Heart right ventricle (tissue), 16 donors: Measurements from ENCODE around the gene ALX4. TPM values are rescaled to one million over a fixed set of nuclear protein-coding genes. Genes with fewer than 3 reads are reported as not detected.

Experiments used
- ATAC-seq, 8 donors: fragments of 200-7000 bp; cut with Tn5 transposase; one replicate each; pipeline ENCODE4 v1.9.1; 2020; ENCODE audit warnings: mild to moderate bottlenecking in 8 of 8, moderate library complexity in 8 of 8, moderate number of reproducible peaks in 1 of 8
- DNase-seq, 2 donors: peaks; one replicate each; pipeline ENCODE4 v3.0.0-alpha.2; 2020
- H3K27ac ChIP-seq, 10 donors: fragments of 200-600 bp; sonication (generic) in 2 of 10; one replicate each; pipeline versions ENCODE4 v1.5.0 to v1.8.0; 2020 to 2022; ENCODE audit warnings: mild to moderate bottlenecking in 3 of 10
- H3K27me3 ChIP-seq, 7 donors: fragments of 200-600 bp; one replicate each; pipeline ENCODE4 v1.8.0; 2021 to 2022; ENCODE audit warnings: mild to moderate bottlenecking in 2 of 7
- H3K36me3 ChIP-seq, 9 donors: fragments of 200-600 bp; sonication (generic) in 1 of 9; one replicate each; pipeline versions ENCODE4 v1.5.0 to v1.8.0; 2020 to 2022; ENCODE audit warnings: mild to moderate bottlenecking in 2 of 9
- H3K4me1 ChIP-seq, 9 donors: fragments of 200-600 bp; sonication (generic) in 1 of 9; one replicate each; pipeline versions ENCODE4 v1.5.0 to v1.8.0; 2020 to 2022; ENCODE audit warnings: mild to moderate bottlenecking in 4 of 9
- H3K4me3 ChIP-seq, 10 donors: fragments of 200-600 bp; sonication (generic) in 2 of 10; one replicate each; pipeline versions ENCODE4 v1.5.0 to v1.8.0; 2020 to 2022; ENCODE audit warnings: mild to moderate bottlenecking in 7 of 10, moderate library complexity in 2 of 10
- H3K9me3 ChIP-seq, 11 donors: fragments of 200-600 bp in 10 of 11; sonication (generic) in 2 of 11; one replicate each; pipeline versions ENCODE4 v1.5.0 to v1.8.0; 2013 to 2022; ENCODE audit warnings: mild to moderate bottlenecking in 2 of 11, control low read depth in 1 of 11, moderate library complexity in 1 of 11
- CTCF ChIP-seq, 9 donors: fragments of 200-600 bp; sonication (generic) in 2 of 9; IDR thresholded peaks; one replicate each; pipeline versions ENCODE4 v1.5.0 to v1.8.0; 2021 to 2022; ENCODE audit warnings: antibody characterized with exemption in 9 of 9, mild to moderate bottlenecking in 5 of 9, moderate library complexity in 1 of 9
- WGBS, 2 donors: extraction: QIAGEN DNeasy Blood & Tissue Kit; methylation state at CpG; one replicate each; pipeline ENCODE4 v1.1.7; 2013; ENCODE audit warnings: inconsistent platforms in 1 of 2; 5-methylcytosine and 5-hydroxymethylcytosine counted together
- intact Hi-C, 10 donors: fragments of 100-400 bp; cut with DNase I; formaldehyde crosslinking; loops; one replicate each; pipeline versions ENCODE4 v1.11.1 to v1.14.2; 2022
- polyA plus RNA-seq, 2 donors: library from polyadenylated mRNA; stranded (reverse); fragments of 200-250 nt; gene quantifications; one replicate each; pipeline ENCODE4 v1.2.3, GENCODE V29; 2013
- total RNA-seq, 10 donors: library from RNA; stranded (reverse); fragmentation: NEBNext Ultra II Directional in 3 of 10; extraction: Animal tissue kit (Norgen Biotek cat#: 25700) in 3 of 10; gene quantifications; one replicate each; pipeline versions ENCODE4 v1.2.1 to v1.2.4, GENCODE V29; 2021 to 2023
- donor health status: Arrhythmogenic right ventricular cardiomyopathy.
- donor health status: ischemic (EF 13 %, LVEDD 7.1; RV severe dilation, severe dysfunction).
- donor health status: healthy with polysubstance abuse.
- donor health status: DM: no; HTN: yes; CAD: no.
- donor health status: DM: no; HTN: no; CAD: no.
- donor health status: ischemic (EF 25% LVEDD 6.9; RV normal size, moderate dysfunction).
- donor health status: ischemic (EF 25% LVEDD 5.7; RV mildly dilated, moderate dysfunction).
- donor health status: healthy.
- donor health status: DM: yes; HTN: yes; CAD: no.
- donor health status: Ischemic cardiomyopathy.
- donor health status: ischemic (EF 35%, LVEDD 5.7; RV mildly dilated, moderate dysfunction).
- donor health status: nonischemic (EF 11% LVEDD 7.7; RV severe dilation, severe dysfunction).
- donor health status: DM: yes; HTN: yes; CAD: no.
- donor health status: PGD.
- donor health status: ischemic (EF 29% LVEDD 5.4; RV normal size, mild dysfunction).
- donor health status: nonischemic (EF 23%, LVEDD 6.1; RV moderate dilation, normal function).

ALX4 gene
- total and polyA plus RNA-seq, 12 donors: 0.01 to 0.07 (median 0.06) TPM; not detected in 5

GRCh38 chr11:44288133-44288526, 21.8 kb downstream of the ALX4 start:
- Histone ChIP-seq H3K9me3 (no peaks in the 10 kb centered on the region), H3K27ac (no peak overlapping the region), H3K36me3 (no peaks in the 10 kb centered on the region), H3K4me3 (no peak overlapping the region), H3K27me3 (peaks cover 0 to 10% (median 0%) of the 10 kb centered on the region in 7 donors), H3K4me1 (peaks cover 0 to 3% (median 0%) of the 10 kb centered on the region in 9 donors)
- 94 to 98% methylated on average over 3 of the region's 3 CpGs for WGBS, 2 donors
- intact Hi-C loops: loop anchor here in 6 of 10 donors (5.0 to 10.0 kb wide), 4 partner anchors 153 to 329 kb away; no protein-coding TSS in a partner anchor
- ATAC-seq (no peak), DNase-seq (no peak)
- no peak for TF ChIP-seq CTCF (IDR thresholded peaks at IDR 0.05)

GRCh38 chr11:44286911-44287310, 23.0 kb downstream of the ALX4 start:
- peaks cover 0 to 10% (median 0%) of the 10 kb centered on the region in 7 donors for H3K27me3 ChIP-seq
- no peak for TF ChIP-seq CTCF (IDR thresholded peaks at IDR 0.05)
- no peaks in the 10 kb centered on the region for H3K36me3 ChIP-seq
- no peak overlapping the region for H3K4me3 ChIP-seq
- no peaks in the 10 kb centered on the region for H3K9me3 ChIP-seq
- intact Hi-C loops: loop anchor here in 9 of 10 donors (1.0 to 10.0 kb wide), 7 partner anchors 152 to 330 kb away; no protein-coding TSS in a partner anchor
- no peak overlapping the region for H3K27ac ChIP-seq
- no peak for DNase-seq
- peak in 1 of 8 donors; percentile 12 for ATAC-seq
- 91 to 95% methylated on average over 11 of the region's 11 CpGs for WGBS, 2 donors
- peaks cover 0 to 3% (median 0%) of the 10 kb centered on the region in 9 donors for H3K4me1 ChIP-seq

- no peaks in the 10 kb centered on the region for H3K36me3 ChIP-seq
- no peaks in the 10 kb centered on the region for H3K9me3 ChIP-seq
- H3K4me3 ChIP-seq: no peak overlapping the region
- peaks cover 0 to 3% (median 0%) of the 10 kb centered on the region in 9 donors for H3K4me1 ChIP-seq
- 59 to 68% methylated on average over 10 of the region's 10 CpGs for WGBS, 2 donors
- DNase-seq: peak; percentile 55 to 56
- H3K27me3 ChIP-seq: peaks cover 0 to 10% (median 0%) of the 10 kb centered on the region in 7 donors
- ATAC-seq: peak; percentile 65 to 88 (median 74)
- no peak overlapping the region for H3K27ac ChIP-seq
- intact Hi-C loops: loop anchor here in 9 of 10 donors (1.0 to 10.0 kb wide), 7 partner anchors 152 to 331 kb away; no protein-coding TSS in a partner anchor
- peak; percentile 91 to 98 (median 96) for TF ChIP-seq CTCF (IDR thresholded peaks at IDR 0.05)
These were observed 23.6 kb downstream of the ALX4 start for GRCh38 chr11:44286268-44286880.

- no peak for DNase-seq
- Histone ChIP-seq H3K36me3 (no peaks in the 10 kb centered on the region), H3K9me3 (no peaks in the 10 kb centered on the region), H3K27ac (no peak overlapping the region), H3K4me1 (peaks cover 0 to 3% (median 0%) of the 10 kb centered on the region in 9 donors), H3K27me3 (peaks cover 0 to 10% (median 0%) of the 10 kb centered on the region in 7 donors), H3K4me3 (no peak overlapping the region)
- ATAC-seq: peak in 4 of 8 donors; percentile 12 to 36 (median 16)
- WGBS, 2 donors: 75 to 81% methylated on average over 2 of the region's 2 CpGs
- intact Hi-C loops: loop anchor here (1.0 to 10.0 kb wide), 7 partner anchors 151 to 332 kb away; no protein-coding TSS in a partner anchor
- no peak for TF ChIP-seq CTCF (IDR thresholded peaks at IDR 0.05)
These were observed 24.2 kb downstream of the ALX4 start for GRCh38 chr11:44285756-44286155.
